IMR-90 (cell line): ENCODE data around the gene MICAL2. TPM values are rescaled to one million over a fixed set of nuclear protein-coding genes. Genes with fewer than 3 reads are reported as not detected.

Experiments
- ATAC-seq: fragments of 200-7000 bp; cut with Tn5 transposase; 2 replicates; pipeline ENCODE4 v1.9.1; 2020; ENCODE audit warnings: low read depth, mild to moderate bottlenecking, moderate library complexity
- BruUV-seq: library from RNA; stranded (reverse); fragments of 400-500 nt; replicated peaks from 2 replicates; lab custom pipeline; 2021; lab: Mats Ljungman, UMichigan
- CTCF ChIA-PET: fragments of 300-600 bp; formaldehyde crosslinking; extraction: SDS; loops from one replicate; lab custom pipeline; 2021; ENCODE audit warnings: antibody characterized with exemption; lab: Yijun Ruan, JAX
- POLR2A ChIA-PET: fragments of 300-600 bp; sonication (Branson Sonifier 250); formaldehyde crosslinking; loops from one replicate; lab custom pipeline; 2022; ENCODE audit warnings: antibody characterized with exemption; ENCODE audit not compliant: unreplicated experiment; lab: Charles Lee
- DNase-seq: peaks from one replicate; pipeline ENCODE4 v3.0.0; 2013
- H2AFZ ChIP-seq: replicated peaks from 2 replicates; pipeline ENCODE3; 2013; ENCODE audit warnings: low read length, mild to moderate bottlenecking; ENCODE audit not compliant: poor library complexity
- H2AK5ac ChIP-seq: 2 replicates; pipeline ENCODE4 v1.6.1; 2013; ENCODE audit warnings: low read depth, low read length, inconsistent platforms
- H2AK9ac ChIP-seq: replicated peaks from 2 replicates; pipeline ENCODE3; 2013; ENCODE audit warnings: mild to moderate bottlenecking, low read depth, low read length, moderate library complexity; ENCODE audit not compliant: poor library complexity
- H2BK120ac ChIP-seq: 2 replicates; pipeline ENCODE4 v1.6.1; 2013; ENCODE audit warnings: low read depth, low read length, inconsistent platforms
- H2BK15ac ChIP-seq: 3 replicates; pipeline ENCODE4 v1.6.1; 2013; ENCODE audit warnings: low read depth, low read length, inconsistent platforms
- H2BK20ac ChIP-seq: 2 replicates; pipeline ENCODE4 v1.6.1; 2013; ENCODE audit warnings: low read depth, mild to moderate bottlenecking, inconsistent platforms, low read length, moderate library complexity
- H2BK5ac ChIP-seq: 2 replicates; pipeline ENCODE4 v1.6.1; 2013; ENCODE audit warnings: mild to moderate bottlenecking, low read depth, low read length, inconsistent platforms; ENCODE audit not compliant: poor library complexity, severe bottlenecking
- H3K14ac ChIP-seq: replicated peaks from 2 replicates; pipeline ENCODE4 v1.6.1; 2013; ENCODE audit warnings: low read depth, low read length, inconsistent platforms
- H3K18ac ChIP-seq: 2 replicates; pipeline ENCODE4 v1.6.1; 2013; ENCODE audit warnings: low read depth, low read length, control low read depth
- H3K23ac ChIP-seq: 2 replicates; pipeline ENCODE4 v1.6.1; 2013; ENCODE audit warnings: low read depth, low read length, inconsistent platforms
- H3K27ac ChIP-seq: 2 replicates; pipeline ENCODE4 v1.5.1; 2013; ENCODE audit warnings: mild to moderate bottlenecking, control low read depth, low read length; ENCODE audit not compliant: insufficient read depth
- H3K27me3 ChIP-seq: 2 replicates; pipeline ENCODE4 v1.6.1; 2013; ENCODE audit warnings: low read length; ENCODE audit not compliant: control insufficient read depth, insufficient read depth
- H3K36me3 ChIP-seq: 2 replicates; pipeline ENCODE4 v1.6.1; 2013; ENCODE audit warnings: low read length, mixed read lengths; ENCODE audit not compliant: control insufficient read depth, insufficient read depth
- H3K4ac ChIP-seq: 2 replicates; pipeline ENCODE4 v1.6.1; 2013; ENCODE audit warnings: low read depth, low read length, inconsistent platforms
- H3K4me1 ChIP-seq: 2 replicates; pipeline ENCODE4 v1.6.1; 2013; ENCODE audit warnings: low read length, mixed read lengths; ENCODE audit not compliant: control insufficient read depth, insufficient read depth
- H3K4me2 ChIP-seq: 2 replicates; pipeline ENCODE4 v1.6.1; 2013; ENCODE audit warnings: low read depth, mild to moderate bottlenecking, control low read depth, low read length, moderate library complexity
- H3K4me3 ChIP-seq: 2 replicates; pipeline ENCODE4 v1.5.1; 2013; ENCODE audit warnings: low read depth, mild to moderate bottlenecking, control low read depth, low read length, moderate library complexity; ENCODE audit not compliant: insufficient read depth
- H3K56ac ChIP-seq: 2 replicates; pipeline ENCODE4 v1.6.1; 2013; ENCODE audit warnings: low read length, inconsistent platforms; ENCODE audit not compliant: insufficient read depth; ENCODE audit errors: extremely low read depth
- H3K79me1 ChIP-seq, 2 experiments: 2 replicates each; pipeline ENCODE4 v1.6.1; 2013; ENCODE audit warnings: low read length in 2 of 2, inconsistent platforms in 1 of 2, low read depth in 1 of 2
- H3K9ac ChIP-seq: 2 replicates; pipeline ENCODE4 v1.6.1; 2013; ENCODE audit warnings: low read depth, low read length, control low read depth
- H3K9me1 ChIP-seq: 2 replicates; pipeline ENCODE4 v1.6.1; 2013; ENCODE audit warnings: low read length, inconsistent platforms; ENCODE audit not compliant: insufficient read depth
- H3K9me3 ChIP-seq: 2 replicates; pipeline ENCODE4 v1.6.1; 2013; ENCODE audit warnings: low read length; ENCODE audit not compliant: control insufficient read depth, insufficient read depth
- H4K20me1 ChIP-seq: 2 replicates; pipeline ENCODE4 v1.6.1; 2013; ENCODE audit warnings: low read length, inconsistent platforms; ENCODE audit not compliant: insufficient read depth
- H4K5ac ChIP-seq: 2 replicates; pipeline ENCODE4 v1.6.1; 2013; ENCODE audit warnings: mild to moderate bottlenecking, low read depth, low read length, control low read depth
- H4K8ac ChIP-seq, 2 experiments: 2 replicates each; pipeline ENCODE4 v1.6.1; 2013; ENCODE audit warnings: low read depth in 2 of 2, low read length in 2 of 2, control low read depth in 1 of 2, inconsistent platforms in 1 of 2
- H4K91ac ChIP-seq: 2 replicates; pipeline ENCODE4 v1.6.1; 2013; ENCODE audit warnings: low read depth, low read length, inconsistent platforms; ENCODE audit not compliant: insufficient read depth
- BHLHE40 ChIP-seq: fragments of 150-350 bp; IDR thresholded peaks from 2 replicates; pipeline ENCODE4 v1.6.1; 2016; ENCODE audit warnings: mild to moderate bottlenecking, low read depth, low read length
- CEBPB ChIP-seq: IDR thresholded peaks from 2 replicates; pipeline ENCODE4 v1.6.1; 2012; ENCODE audit warnings: low read depth, low read length, improper control_type of control experiment
- CHD1 ChIP-seq: IDR thresholded peaks from 2 replicates; pipeline ENCODE4 v1.6.1; 2012; ENCODE audit warnings: low read depth, low read length, improper control_type of control experiment
- CTCF ChIP-seq: conservative IDR thresholded peaks from 2 replicates; pipeline ENCODE4 v1.5.1; 2012; ENCODE audit warnings: mild to moderate bottlenecking, low read depth, low read length, improper control_type of control experiment
- ELK1 ChIP-seq: fragments of 150-350 bp; IDR thresholded peaks from 2 replicates; pipeline ENCODE4 v1.6.1; 2016; ENCODE audit warnings: low read depth, mild to moderate bottlenecking, low read length, moderate library complexity, borderline replicate concordance
- MAFK ChIP-seq: IDR thresholded peaks from 2 replicates; pipeline ENCODE4 v1.6.1; 2012; ENCODE audit warnings: low read depth, low read length, improper control_type of control experiment
- MAZ ChIP-seq: IDR thresholded peaks from 2 replicates; pipeline ENCODE4 v1.6.1; 2012; ENCODE audit warnings: low read depth, mild to moderate bottlenecking, low read length, improper control_type of control experiment, moderate library complexity, borderline replicate concordance
- NFE2L2 ChIP-seq: fragments of 150-350 bp; IDR thresholded peaks from 2 replicates; pipeline ENCODE4 v1.6.1; 2016; ENCODE audit warnings: low read depth, mild to moderate bottlenecking, low read length
- POLR2A ChIP-seq: IDR thresholded peaks from 2 replicates; pipeline ENCODE4 v1.6.1; 2012; ENCODE audit warnings: mild to moderate bottlenecking, low read depth, low read length
- RFX5 ChIP-seq: IDR thresholded peaks from 2 replicates; pipeline ENCODE4 v1.8.0; 2012; ENCODE audit warnings: low read depth, mild to moderate bottlenecking, low read length, moderate library complexity
- WGBS, 2 experiments: methylation state at CpG; one replicate each; pipeline versions ENCODE4 v1.1.5 to v1.1.7; 2013; ENCODE audit warnings: missing lambda C conversion rate in 2 of 2; ENCODE audit not compliant: insufficient read length in 1 of 2; ENCODE audit errors: extremely low coverage in 2 of 2; 5-methylcytosine and 5-hydroxymethylcytosine counted together
- dilution Hi-C: fragments of 300-500 bp; cut with HindIII; formaldehyde crosslinking; loops from one replicate; pipeline ENCODE4 v1.14.3; 2018; ENCODE audit warnings: low sequenced_read_pairs; ENCODE audit not compliant: unreplicated experiment
- in situ Hi-C: fragments of 300-500 bp; cut with MboI; formaldehyde crosslinking; loops from 3 replicates; pipeline ENCODE4 v1.14.3; 2019; ENCODE audit warnings: low sequenced_read_pairs, inconsistent platforms, mixed read lengths
- intact Hi-C: fragments of 100-400 bp; cut with micrococcal nuclease; formaldehyde crosslinking; loops from 2 replicates; pipeline ENCODE4 v1.10.0; 2022
- polyA plus RNA-seq, 3 experiments: library from polyadenylated mRNA; depleted of rRNA; stranded (reverse); fragments of >200 nt; gene quantifications; 2 replicates each; pipeline ENCODE4 v1.2.3, GENCODE V29; 2012; ENCODE audit warnings: low replicate concordance in 1 of 3
- total RNA-seq: library from RNA; depleted of rRNA; stranded (reverse); fragments of >200 nt; gene quantifications from 2 replicates; pipeline ENCODE4 v1.2.3, GENCODE V29; 2012
- TF ChIP-seq, protein P1 (sequence below): fragments of 150-350 bp; IDR thresholded peaks from 2 replicates; pipeline ENCODE4 v1.6.1; 2017; ENCODE audit warnings: mild to moderate bottlenecking, antibody characterized with exemption, low read length, low read depth

MICAL2 gene
- total and polyA plus RNA-seq, 2 of the 4 experiments (the other 2 are of a cell fraction) = 170 to 336 TPM

GRCh38 chr11:12154871-12155668, 44.7 kb downstream of the MICAL2 start:
- H4K91ac ChIP-seq = peak overlapping the region; percentile 23; the same call in 1 of the 2 replicates
- H2BK5ac ChIP-seq = peak overlapping the region; percentile 43
- no peak overlapping the region for H3K9ac ChIP-seq
- H4K5ac ChIP-seq = no peak overlapping the region
- H3K27me3 ChIP-seq = no peaks in the 10 kb centered on the region
- no peak overlapping the region for H2AFZ ChIP-seq
- intact Hi-C loops = loop anchor here (5.0 kb wide), 1 partner anchor 82 kb away; no protein-coding TSS in a partner anchor
- H4K20me1 ChIP-seq = peaks cover 21% of the 10 kb centered on the region
- no peak overlapping the region for H3K4me2 ChIP-seq
- H3K79me1 ChIP-seq = peaks cover 36 to 89% of the 10 kb centered on the region in 2 experiments
- no peaks in the 10 kb centered on the region for H3K9me3 ChIP-seq
- H3K4me1 ChIP-seq = peaks cover 45% of the 10 kb centered on the region
- dilution Hi-C loops = no loop called here
- no peak overlapping the region for H3K27ac ChIP-seq
- H3K4me3 ChIP-seq = no peak overlapping the region
- H2BK120ac ChIP-seq = no peak overlapping the region
- H3K9me1 ChIP-seq = peaks cover 44% of the 10 kb centered on the region
- H4K8ac ChIP-seq = no peak overlapping the region
- H3K56ac ChIP-seq = no peak overlapping the region
- no peak for ATAC-seq
- no peak for TF ChIP-seq CHD1
- no peak for TF ChIP-seq CEBPB
- no peak for TF ChIP-seq RFX5
- no peak for TF ChIP-seq ELK1
- no peak for TF ChIP-seq MAZ
- TF ChIP-seq, protein P1, sequence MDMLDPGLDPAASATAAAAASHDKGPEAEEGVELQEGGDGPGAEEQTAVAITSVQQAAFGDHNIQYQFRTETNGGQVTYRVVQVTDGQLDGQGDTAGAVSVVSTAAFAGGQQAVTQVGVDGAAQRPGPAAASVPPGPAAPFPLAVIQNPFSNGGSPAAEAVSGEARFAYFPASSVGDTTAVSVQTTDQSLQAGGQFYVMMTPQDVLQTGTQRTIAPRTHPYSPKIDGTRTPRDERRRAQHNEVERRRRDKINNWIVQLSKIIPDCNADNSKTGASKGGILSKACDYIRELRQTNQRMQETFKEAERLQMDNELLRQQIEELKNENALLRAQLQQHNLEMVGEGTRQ = no peak
- TF ChIP-seq MAFK = no peak
- no peak for TF ChIP-seq POLR2A
- no peak for TF ChIP-seq NFE2L2
- TF ChIP-seq CTCF = no peak
- TF ChIP-seq BHLHE40 = no peak
- WGBS, 2 experiments = 92% methylated on average over 4 of the region's 6 CpGs; no CpG with 5 or more reads in 1 of the 2 experiments
- H3K18ac ChIP-seq = no peak overlapping the region
- BruUV-seq = no TSS peak
- no peak overlapping the region for H2BK20ac ChIP-seq
- H2AK5ac ChIP-seq = no peak overlapping the region
- ChIA-PET POLR2A (no interaction called here), CTCF (no interaction called here)
- no peak overlapping the region for H3K23ac ChIP-seq
- no peak for DNase-seq
- in situ Hi-C loops = no loop called here
- peak overlapping the region; percentile 48 for H3K4ac ChIP-seq
- H2AK9ac ChIP-seq = no peak overlapping the region
- no peak overlapping the region for H3K14ac ChIP-seq
- peaks cover 9% of the 10 kb centered on the region for H3K36me3 ChIP-seq
- H2BK15ac ChIP-seq = no peak overlapping the region; the same call in 2 of the 3 replicates
